CMK (cell line): ENCODE results near the gene TBC1D10A.

Source experiments
- DNase-seq: peaks from one replicate; pipeline ENCODE4 v3.0.0-alpha.2; 2010; ENCODE audit warnings: low read depth

The TBC1D10A gene, protein sequence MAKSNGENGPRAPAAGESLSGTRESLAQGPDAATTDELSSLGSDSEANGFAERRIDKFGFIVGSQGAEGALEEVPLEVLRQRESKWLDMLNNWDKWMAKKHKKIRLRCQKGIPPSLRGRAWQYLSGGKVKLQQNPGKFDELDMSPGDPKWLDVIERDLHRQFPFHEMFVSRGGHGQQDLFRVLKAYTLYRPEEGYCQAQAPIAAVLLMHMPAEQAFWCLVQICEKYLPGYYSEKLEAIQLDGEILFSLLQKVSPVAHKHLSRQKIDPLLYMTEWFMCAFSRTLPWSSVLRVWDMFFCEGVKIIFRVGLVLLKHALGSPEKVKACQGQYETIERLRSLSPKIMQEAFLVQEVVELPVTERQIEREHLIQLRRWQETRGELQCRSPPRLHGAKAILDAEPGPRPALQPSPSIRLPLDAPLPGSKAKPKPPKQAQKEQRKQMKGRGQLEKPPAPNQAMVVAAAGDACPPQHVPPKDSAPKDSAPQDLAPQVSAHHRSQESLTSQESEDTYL

DNA sequence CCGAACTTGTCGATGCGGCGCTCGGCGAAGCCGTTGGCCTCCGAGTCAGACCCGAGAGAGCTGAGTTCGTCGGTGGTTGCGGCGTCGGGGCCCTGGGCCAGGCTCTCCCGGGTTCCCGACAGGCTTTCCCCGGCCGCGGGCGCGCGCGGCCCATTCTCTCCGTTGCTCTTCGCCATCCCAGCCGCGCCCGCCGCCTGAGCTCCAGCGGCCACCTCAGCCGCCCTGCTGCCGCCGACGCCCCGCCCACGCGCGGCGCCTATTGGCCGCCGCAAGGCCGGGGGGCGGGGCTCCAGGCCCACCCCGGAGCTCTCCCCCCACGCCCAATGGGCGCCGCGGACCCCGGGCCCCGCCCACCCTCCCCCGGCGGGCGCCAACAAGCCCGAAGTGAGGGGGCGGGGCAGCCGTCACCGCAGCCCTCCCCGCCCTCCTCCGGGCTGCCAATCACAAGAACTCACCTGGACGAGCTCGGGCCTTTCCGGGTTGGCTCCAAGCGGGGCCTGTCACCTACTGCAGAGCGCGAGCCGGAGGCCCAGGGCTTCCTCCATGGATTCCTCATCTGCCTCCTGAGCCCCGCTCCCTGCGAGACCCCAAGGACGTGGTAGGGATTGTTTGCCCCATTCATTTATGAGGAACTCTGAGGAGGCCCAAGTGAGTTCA lies at the start of gene TBC1D10A:
Gene TBC1D10A, minus strand, starts transcription at position 236 of the 657 bp plus-strand sequence. Its CDS starts 60 bp downstream, at position 176.
- peak; percentile 84 for DNase-seq

DNA sequence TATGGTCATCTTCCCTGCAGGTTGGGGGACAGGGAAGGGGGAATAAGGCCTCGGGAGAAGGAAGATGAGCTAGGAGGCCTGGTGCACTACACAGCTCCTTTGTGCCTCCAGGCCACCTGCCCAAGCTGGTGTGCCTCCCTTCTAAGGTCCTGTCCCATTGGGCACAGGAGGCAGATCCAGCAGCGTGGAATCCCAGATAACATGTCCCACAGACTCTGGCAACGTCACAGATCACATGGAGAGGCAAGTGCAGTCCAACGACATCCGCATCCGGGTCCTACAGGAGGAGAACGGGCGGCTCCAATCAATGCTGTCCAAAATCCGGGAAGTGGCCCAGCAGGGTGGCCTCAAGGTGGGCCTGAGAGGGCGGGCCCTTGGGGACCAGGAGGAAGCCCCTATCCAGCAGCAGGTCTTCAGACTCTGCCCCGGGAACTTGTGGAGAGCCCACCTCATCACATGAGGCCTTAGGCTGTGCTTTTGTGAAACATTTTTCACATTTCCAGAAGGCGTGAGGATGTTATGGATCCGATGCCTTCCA lies 48.6 kb upstream of the TBC1D10A start:
- DNase-seq = no peak

DNA sequence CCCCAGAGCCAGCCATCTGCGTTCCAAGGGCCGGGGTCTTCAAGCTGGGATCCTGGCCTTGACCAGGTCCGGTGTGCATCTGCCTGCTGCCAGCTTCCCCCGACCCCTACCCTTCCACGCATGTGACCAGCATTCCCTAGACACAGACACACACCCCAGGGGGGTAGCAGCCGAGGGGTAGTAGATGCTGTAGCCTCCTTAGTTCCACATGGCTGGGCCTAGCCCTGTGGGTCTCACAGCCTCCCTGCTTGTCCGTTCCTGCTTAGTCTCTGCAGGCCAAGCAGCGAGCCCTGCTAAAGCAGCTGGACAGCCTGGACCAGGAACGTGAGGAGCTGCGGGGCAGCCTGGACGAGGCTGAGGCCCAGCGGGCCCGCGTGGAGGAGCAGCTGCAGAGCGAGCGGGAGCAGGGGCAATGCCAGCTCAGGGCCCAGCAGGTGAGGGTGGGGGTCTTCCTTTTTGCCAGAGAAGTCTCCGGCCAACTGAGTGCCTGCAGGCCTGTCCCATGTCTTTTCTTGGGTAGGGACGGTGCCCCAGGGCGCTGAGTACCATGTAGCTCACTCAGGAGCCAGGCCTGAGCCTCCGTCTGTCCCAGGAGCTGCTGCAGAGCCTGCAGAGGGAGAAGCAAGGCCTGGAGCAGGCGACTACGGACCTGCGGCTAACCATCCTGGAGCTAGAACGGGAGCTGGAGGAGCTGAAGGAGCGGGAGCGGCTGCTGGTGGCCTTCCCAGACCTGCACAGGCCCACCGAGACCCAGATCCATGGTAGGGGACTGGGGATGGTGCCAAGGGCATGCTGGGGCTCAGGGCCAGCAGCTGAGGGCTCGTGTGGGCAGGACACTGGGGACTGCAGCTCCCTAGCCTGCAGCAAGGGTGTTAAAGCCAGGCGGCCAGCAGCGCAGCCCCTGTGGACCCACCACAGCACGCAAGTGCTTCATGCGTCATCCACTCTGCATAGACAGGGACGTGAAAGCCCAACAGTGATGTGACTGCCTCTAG lies 46.9 kb upstream of the TBC1D10A start:
- DNase-seq = no peak

DNA sequence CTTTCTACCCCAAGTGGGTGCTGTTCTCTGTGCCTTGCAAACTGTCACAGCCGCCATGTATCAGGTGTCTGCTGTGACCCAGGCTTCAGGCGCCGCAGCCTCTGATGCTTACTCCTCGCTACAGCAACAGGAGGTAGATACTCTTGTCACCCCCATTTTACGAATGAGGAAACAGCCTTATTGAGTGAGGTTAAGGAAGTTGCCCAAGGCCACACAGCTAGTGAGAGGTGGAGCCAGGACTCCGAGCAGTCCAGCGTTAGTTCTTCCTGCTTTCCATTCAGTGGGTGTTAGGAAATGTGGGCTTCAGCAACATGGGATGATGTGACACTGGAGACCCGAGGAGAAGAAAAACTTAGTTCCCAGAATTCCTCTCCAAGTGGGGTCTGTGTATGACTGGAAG lies 46.2 kb upstream of the TBC1D10A start:
- no peak for DNase-seq

DNA sequence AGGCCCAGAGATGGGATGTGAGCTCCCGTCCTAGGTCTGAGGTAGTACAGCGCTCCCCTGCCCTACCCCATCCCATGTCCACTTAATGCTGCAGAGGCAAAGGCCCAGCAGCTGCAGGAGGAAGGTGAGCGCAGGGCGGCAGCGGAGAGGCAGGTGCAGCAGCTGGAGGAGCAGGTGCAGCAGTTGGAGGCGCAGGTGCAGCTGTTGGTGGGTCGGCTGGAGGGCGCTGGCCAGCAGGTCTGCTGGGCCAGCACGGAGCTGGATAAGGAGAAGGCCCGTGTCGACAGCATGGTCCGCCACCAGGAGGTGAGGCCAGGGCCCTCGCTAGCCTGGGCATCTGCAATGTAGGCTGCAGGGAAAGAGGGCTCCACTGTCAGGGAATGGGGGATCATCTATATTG lies 45.2 kb upstream of the TBC1D10A start:
- no peak for DNase-seq

DNA sequence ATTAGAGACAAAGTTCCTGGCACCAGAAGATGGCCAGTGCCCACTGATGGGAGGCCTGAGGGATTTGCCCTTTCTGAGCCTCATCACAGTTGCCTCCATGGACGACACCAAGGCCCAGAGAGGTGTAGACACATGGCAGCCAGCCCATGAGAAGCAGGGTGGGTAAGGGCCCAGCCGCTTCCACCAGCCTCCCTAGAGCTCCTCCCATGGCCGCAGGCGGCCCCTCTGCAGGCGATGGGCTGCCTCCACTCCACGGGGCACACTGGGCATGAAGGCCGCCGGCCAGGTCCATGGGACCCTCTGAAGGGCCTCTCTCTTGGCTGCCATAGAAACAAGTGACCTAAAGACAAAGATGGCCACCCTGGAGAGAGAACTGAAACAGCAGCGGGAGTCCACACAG lies 44.6 kb upstream of the TBC1D10A start:
- DNase-seq = no peak

DNA sequence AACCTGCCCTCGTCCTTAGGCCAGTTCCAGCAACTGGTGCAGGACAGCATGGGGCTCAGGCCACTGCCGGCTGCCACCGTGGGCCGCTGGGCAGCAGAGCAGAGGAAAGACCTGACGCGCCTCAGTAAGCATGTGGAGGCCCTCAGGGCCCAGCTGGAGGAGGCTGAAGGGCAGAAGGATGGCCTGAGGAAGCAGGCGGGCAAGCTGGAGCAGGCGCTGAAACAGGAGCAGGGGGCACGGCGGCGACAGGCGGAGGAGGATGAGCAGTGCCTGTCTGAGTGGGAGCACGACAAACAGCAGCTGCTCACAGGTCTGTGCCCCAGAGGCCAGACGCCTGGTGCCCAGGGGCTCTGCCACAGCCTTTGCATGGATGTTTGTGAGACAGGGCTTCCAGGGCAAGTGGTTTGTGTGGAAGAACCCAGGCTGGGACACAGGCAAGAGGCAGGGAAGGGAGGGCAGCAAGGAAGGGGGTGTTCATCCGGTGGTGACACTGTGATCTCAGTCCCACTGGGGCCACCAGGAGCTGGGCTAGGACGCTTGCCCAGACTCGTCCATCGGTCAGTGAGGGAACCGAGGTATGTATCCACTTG lies 44.0 kb upstream of the TBC1D10A start:
- no peak for DNase-seq

DNA sequence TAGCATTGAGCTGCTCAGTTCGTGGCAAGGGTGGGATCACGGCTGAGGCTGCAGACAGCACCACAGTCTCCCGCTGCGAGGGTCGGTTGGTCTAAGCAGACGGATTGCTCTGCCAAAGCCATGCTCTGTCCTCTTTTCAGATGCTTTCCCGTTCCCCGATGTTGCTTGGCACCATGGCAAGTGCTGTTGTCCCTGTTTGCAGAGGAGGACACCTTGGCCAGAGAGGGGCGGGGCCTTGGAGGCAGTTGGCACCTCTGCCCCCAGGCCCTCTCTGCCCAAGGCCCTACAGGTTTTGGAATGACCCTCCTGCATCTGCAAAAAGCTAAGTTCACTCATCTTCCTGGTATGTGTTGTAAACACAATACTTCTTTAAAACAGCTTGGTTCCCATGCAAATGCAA lies 41.7 kb upstream of the TBC1D10A start:
- no peak for DNase-seq

DNA sequence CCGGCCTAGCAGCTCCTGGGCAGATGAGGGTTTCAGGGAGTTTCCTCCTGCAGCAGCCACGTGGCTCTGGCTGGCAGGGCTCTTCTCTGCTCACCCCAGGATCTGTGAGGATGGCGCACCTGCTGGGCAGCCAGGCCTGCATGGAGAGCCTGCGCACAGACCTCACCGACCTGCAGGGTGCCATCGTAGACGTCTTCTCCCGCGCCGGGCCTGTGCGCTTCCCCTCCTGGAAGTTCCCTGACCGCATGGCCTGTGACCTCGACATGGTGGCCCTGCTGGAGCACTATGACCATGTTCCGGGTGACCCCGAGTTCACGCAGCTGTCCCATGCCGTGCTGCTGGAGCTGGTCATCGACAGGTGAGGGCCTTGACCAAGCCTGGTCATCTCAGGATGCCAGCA lies 39.1 kb upstream of the TBC1D10A start:
- DNase-seq = no peak

DNA sequence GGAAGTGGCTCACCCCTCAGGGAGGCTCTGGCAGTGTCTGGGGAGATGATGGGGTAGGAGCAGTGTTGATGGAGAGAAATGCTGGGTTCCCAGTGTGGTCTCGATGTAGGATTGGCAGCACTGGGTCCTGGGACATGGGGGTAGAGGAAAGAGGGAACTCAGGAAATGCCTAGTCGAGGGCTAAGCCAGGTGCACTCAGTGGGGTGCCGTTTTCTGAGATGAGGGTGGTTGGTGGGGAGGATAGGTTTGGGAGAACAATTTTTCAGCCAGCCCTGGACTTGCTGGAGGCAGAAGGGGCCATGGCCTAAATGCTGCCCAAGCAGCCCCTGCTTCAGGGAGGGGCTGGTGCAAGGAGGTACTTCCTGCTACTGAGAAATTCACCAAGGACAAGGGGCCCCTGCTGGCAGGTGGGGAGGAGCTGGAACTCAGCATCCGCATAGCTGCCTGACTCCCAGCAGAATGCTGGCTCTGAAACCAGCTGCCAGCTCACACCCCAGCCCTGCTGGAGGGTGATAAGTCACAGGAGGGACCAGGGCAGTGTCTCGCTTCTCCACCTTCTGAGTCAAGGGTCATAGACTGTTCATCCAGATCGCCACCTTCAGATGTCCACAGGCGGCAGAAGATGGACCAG lies 36.0 kb upstream of the TBC1D10A start:
- DNase-seq = no peak

DNA sequence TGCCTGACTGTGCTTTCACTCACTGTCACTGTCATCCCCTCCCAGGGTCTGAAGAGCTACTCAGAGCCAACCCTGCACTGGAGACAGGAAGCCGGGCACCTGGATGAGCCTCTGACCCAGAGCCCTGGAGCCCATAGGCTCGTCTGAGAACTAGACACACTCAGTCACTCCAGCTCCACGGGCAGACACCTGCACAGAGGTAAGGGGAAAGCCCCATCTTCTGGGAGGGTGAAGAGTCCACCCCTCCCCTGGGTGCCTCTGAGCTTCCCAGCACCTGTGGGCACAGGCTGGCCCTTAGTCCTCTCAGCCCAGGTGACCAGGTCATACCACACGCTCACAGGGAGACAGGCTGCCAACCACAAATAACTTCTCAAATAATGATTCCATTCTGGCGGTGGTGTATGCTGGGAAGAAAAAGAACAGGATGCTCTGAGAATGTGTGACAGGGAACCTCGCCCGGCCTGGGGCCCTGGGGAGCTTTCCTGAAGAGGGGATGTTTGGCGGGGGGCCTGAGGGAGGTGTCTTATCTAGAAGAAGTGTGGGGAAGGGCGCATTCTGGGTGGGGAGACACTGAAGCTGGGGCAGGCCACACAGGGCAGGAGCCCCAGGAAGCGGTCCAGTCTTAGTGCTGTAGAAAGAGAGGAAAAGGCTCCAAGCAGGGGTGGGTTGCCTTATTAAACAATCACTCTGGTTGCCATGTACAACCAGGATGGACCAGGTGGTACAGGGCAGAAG lies 35.3 kb upstream of the TBC1D10A start:
- DNase-seq = no peak

DNA sequence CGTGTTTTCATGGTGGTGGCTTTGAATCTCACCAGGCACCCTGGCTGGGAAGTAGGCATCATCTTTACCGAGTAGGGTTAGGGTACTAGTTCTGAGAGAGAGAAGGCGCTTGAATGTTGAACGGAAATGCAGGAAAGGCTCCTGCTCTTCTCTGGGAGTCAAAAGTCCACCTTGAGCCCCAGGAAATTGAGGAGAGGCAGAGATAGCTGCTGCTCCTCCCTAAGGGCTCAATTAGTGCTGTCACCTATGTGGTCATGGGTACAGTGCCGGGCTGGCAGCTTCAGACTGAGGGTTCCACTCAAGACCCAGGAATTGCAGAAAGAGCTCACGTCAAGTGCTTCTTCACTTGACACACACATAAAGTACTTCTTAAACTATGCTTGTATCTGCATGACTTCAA lies 31.8 kb upstream of the TBC1D10A start:
- no peak for DNase-seq

DNA sequence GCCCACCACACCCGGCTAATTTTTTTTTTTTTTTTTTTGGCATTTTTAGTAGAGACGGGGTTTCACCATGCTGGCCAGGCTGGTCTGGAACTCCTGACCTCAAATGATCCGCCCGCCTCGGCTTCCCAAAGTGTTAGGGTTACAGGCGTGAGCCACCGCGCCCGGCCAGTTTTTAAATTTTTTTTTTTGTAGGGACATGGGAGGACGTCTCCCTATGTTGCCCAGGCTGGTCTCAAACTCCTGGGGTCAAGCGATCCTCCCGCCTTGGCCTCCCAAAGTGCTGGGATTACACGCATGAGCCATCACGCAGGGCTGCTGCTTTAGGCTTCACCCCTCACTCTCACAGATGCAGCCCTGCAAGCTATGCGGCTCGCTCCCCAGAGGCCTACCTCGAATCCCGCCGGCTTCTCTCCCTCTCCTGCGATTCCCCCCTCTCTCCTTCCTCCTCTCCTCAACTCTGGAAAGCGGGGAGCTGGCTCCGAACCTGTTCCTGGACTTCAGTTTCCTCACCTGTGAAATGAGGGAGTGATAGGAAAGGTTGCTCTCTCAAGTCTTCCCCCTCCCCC lies 31.0 kb upstream of the TBC1D10A start:
- DNase-seq = no peak

DNA sequence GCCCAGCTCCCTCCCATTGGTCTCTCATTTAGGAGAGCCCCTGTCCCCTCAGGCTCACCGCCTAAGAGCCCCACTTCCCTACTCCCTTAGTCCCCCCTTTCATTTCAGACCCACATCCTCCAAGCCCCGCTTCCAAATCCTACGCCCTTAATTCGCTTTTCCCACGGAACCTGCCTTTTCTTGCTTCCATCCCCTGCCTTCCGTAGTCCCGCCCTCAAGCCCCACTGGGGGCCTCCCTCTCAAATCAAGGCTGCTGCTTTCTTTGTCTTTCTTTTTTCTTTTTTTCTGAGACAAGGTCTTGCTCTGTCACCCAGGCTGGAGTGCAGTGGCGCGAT lies 30.5 kb upstream of the TBC1D10A start:
- no peak for DNase-seq

DNA sequence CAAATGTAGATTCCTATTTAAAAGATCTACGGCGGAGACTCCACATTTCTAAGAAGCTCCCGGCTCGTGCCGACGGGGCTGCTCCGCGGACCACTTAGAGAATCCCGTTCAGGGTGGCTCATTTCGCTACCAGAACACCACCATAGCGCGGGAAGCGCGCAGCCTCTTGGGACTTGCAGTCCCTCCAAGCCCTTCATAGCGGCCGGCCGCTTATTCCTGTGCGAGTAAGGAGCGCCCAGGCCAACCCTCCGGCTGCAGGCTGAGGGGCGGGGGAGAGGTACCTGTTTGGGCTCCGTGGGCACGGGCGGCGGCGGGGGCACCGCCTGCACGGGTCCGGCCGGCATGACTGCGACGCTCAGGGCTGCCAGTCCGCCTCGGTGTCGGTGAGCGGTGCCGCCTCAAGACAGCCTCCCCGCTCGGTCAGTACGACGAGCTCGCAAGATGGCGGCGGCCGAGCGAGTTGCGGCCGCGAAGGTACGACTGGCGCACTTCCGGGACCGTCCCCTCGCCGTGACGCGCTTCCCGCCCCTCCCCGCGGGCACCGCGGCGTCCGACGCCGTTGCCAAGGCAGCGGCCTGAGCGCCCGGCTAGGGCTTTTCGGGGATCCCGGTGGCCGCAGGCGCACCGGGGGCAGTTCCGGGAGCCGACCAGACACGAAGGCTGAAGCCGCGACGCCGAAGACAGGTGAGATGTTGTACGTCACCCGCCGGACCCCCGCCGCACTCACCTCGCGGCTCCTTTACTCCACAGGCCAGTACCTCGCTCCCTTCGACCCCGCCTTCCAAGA lies 29.9 kb upstream of the TBC1D10A start, which contains the start of the genes CCDC157 and SF3A1:
Gene CCDC157, plus strand, starts transcription at position 559 of the 787 bp plus-strand sequence. CDS start 8,994 bp downstream, outside the sequence.
Gene SF3A1, minus strand, starts transcription at position 446 of the 787 bp plus-strand sequence. Its CDS starts 102 bp downstream, at position 344.
- DNase-seq = peak; percentile 71

DNA sequence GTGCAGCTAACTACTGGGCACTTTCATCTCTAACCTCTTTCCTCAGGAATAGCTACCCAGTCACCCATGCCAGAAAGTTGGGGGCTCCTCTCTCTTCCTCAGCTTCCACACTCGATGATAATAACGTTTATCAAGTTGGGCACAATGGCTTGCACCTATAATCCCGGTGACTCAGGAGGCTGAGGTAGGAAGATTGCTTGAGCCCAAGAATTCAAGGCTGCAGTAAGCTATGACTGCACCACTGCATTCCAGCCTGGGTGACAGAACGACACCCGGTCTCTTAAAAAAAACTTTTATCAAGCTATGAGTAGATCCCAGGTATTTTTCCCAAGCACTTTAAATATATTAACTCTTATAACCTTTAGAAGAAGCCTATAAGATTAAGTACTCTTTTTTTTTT lies 27.9 kb upstream of the TBC1D10A start:
- DNase-seq = no peak

DNA sequence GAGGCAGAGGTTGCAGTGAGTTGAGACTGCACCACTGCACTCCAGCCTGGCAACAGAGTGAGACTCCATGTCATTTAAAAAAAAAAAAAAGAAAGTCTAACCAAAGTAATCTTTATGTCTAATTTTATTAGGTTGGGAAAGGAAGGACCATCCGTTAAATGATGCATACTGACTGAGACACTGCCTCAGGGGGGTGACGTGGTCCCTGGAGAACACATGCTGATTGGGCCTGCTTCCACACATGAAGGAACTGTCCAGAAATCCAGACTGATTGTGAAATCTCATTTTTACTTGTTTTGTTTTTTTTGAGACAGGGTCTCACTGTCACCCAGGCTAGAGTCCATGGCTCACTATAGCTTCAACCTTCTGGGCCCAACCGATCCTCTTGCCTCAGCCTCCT lies 24.5 kb upstream of the TBC1D10A start:
- no peak for DNase-seq

DNA sequence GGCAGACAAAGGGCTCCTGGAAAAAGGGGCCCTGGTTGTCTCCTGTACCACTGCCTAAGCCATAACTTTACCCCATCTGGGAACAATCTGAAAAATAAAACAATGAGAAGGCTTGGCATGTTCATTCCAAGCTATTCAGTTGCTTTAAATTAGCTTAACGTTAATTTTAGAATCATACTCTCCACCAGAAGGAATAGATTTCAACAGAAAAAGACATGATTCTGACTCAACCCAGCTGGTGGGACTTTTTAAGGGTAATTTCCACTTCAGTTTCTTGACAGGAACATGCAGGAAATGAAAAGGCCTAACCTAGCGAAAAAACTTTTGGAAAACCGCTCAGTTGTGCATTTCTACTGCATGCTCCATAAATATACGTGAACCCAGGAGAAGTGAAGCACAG lies 22.1 kb upstream of the TBC1D10A start:
- DNase-seq = no peak

DNA sequence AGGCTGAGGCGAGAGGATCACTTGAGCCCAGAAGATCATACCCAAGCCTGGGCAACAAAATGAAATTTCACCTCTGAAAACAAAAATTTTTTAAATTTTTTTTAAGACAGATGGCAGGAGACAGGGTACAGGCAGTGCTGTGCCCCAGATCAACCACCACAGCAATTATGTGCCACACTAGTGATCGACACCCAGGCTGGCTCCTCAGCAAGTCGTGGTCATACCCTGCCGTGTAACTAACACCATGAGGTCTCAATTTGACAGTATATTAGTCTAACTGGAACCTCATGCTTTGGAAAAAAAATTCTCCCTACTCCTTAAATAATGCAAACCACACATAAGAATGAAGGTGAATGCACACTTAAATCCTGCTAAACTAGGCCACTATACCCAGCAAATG lies 21.7 kb upstream of the TBC1D10A start:
- DNase-seq = no peak
